GM19372 (cell line): ENCODE measurements around the gene PTP4A2.
"Not testable (repeated sequence)": the region's sequence is repeated elsewhere in the genome, so short reads cannot be mapped to it uniquely, and the experiment has no call there.

Experiments
- ATAC-seq: cut with Tn5 transposase; IDR thresholded peaks from one replicate; pipeline ENCODE4 v1.9.1; 2021; ENCODE audit warnings: mild to moderate bottlenecking, low read depth, moderate library complexity; ENCODE audit not compliant: unreplicated experiment

The PTP4A2 gene

DNA sequence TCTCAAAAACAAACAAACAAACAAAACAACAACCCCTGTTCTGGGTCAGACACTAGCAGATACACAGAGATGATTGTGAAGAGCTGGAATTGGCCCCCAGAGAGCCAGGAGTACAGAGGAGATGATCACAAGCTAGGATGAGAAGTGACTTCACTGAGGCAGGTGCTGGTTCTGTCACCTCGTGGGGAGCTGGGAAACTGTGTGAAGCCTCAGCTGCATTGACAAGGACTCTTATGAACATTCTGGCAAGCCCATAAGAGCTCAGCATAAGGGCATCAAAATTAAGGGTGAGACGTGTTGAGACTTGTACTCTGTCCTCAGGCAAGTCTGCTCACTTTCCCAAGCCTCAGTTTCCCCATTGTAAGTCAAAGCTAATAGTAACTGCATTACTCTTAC lies 14.7 kb upstream of the PTP4A2 start:
- no peak for ATAC-seq

GRCh38 chr1:31951276-31951675 lies 13.1 kb upstream of the PTP4A2 start:
- ATAC-seq = no peak

GRCh38 chr1:31949862-31950261 lies 11.7 kb upstream of the PTP4A2 start:
- no peak for ATAC-seq

DNA sequence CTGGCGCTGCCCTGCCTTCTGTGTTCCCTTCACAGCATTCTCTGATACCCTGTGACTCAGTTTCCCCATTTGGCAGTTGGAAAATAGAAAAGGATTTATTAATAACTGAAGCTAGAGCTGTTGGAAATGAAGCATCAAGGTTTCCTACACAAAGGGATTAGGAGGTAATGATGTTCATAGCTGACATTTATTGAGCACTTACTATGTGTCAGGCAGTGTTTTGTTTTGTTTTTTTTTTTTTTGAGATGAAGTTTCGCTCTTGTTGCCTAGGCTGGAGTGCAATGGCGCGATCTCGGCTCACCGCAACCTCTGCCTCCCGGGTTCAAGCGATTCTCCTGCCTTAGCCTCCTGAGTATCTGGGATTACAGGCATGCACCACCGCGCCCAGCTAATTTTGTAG lies 7.5 kb upstream of the PTP4A2 start:
- ATAC-seq = not testable (repeated sequence)

GRCh38 chr1:31944205-31945089 lies 6.3 kb upstream of the PTP4A2 start:
- no peak for ATAC-seq

DNA sequence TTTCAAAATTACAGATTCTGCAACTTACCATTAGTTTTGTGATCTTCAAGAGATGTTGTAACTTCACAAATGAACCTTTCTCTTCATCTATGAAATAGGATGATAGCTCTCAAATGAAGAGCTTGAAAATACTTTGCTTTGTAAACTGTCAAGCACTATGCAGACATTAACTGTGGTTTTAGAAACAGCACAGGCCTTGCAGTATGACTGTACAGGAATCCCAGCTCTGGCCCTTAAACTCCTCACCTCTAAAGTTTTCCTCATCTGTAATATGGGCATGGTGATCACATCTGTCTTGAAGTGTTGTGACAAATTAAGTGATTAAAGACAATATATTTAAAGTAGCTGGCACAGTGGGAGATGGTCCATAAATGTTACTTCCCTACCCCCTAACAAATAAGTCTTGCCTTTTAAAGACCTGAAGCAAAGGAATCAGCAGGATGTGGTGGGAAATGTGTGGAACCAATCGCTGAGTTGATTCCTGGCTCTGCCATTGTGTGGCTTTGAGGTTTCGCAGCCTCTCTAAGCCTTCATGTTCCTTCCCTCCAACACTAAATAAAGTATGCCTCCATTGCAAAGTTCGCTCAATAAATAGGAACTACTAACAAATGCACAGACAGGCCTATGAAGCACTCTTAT lies 5.5 kb upstream of the PTP4A2 start:
- no peak for ATAC-seq

DNA sequence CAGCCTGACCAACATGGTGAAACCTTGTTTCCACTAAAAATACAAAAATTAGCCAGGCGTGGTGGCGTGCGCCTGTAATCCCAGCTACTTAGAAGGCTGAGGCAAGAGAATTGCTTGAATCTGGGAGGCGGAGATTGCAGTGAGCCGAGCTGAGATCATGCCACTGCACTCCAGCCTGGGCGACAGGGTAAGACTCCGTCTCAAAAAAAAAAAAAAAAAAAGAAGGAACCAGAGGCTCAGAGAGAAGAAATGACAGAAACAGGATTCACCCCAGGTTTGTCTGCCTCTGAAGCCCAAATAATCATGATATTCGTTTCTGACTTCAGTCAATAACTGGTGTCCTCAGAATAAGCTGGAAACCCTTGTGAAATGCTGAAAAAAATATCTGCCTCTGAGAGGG lies 3.9 kb upstream of the PTP4A2 start:
- not testable (repeated sequence) for ATAC-seq

GRCh38 chr1:31939484-31940329 lies 1.5 kb upstream of the PTP4A2 start:
- ATAC-seq = no peak

GRCh38 chr1:31937300-31938183 lies 626 bp downstream of the PTP4A2 start:
- peak; percentile 20 for ATAC-seq

DNA sequence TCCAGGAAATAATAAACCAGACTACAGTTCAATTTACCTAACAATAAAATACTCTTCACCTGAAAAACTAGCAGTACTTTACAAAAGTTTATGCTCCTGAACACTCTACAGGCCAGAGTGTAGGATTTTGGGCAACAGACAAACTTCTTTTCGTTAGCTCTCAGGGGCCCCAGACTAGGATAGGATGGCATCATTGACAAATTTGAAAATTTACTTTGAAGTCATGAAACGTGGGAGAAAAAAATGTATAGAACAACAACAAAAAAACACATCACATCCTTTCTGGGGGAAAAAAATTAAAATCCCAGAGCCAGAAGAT lies 1.2 kb downstream of the PTP4A2 start:
- no peak for ATAC-seq

DNA sequence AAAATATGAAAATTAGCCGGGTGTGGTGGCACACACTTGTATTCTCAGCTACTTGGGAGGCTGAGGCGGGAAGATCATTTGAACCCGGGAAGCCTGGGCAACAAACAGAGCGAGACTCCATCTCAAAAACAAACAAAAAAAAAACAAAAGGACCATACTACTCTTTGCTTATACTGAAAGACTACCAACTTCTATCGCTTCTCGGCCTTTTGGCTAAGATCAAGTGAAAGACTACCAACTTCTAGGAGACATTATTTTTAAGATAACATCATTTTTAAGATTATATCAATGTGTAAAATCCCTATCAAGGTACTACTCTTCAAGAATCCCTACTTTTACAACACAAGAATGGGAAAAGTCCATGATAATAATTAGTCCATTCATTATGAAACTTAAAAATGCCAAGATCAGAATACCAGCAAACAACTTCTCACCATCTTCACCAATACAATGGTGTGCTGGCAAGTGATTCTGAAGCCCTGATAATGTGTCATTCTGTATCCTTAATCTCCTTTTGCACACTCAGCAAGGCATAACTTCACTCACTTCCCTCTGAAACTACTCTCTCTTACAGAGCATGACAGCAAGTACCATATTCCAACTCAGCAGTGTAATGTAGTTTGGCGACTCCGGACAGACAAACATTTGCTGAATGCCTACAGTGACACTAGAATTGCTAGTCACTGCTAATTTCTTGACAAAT lies 1.7 kb downstream of the PTP4A2 start:
- no peak for ATAC-seq

GRCh38 chr1:31934706-31935629 lies 3.2 kb downstream of the PTP4A2 start:
- no peak for ATAC-seq

DNA sequence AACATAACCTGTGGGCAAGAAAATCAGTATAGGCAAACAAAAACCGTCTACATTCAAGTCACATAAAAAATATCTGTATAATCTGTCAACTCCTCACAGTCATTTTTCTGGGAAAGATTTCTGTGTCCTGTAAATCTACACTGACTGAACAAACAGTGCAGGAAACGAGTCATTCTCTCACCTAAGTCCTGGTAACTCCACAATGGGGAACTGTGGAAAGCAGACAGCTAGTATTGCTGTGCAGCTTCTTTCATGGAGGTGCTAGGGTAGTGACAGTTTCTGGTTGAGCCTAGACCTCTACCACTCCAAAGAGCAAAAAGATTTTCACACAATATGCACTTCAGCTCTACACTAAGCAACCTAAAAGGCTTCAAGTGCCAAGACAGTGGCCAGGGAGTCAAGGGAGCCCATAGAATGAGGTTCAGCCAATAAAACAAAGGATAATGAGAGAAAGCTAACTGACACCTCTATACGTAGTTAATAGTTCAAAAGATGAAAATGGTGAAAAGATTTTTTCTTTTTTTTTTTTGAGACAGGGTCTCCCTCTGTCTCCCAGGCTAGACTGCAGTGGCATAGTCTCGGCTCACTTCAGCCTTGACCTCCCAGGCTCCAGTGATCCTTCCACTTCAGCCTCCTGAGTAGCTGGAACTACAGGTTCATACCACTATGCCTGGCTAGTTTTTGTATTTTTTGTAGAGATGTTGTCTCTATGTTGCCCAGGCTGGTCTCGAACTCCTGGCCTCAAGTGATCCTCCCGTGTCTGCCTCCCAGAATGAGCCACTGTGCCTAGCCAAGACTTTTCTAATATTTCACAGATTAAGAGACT lies 5.5 kb downstream of the PTP4A2 start:
- ATAC-seq = no peak

DNA sequence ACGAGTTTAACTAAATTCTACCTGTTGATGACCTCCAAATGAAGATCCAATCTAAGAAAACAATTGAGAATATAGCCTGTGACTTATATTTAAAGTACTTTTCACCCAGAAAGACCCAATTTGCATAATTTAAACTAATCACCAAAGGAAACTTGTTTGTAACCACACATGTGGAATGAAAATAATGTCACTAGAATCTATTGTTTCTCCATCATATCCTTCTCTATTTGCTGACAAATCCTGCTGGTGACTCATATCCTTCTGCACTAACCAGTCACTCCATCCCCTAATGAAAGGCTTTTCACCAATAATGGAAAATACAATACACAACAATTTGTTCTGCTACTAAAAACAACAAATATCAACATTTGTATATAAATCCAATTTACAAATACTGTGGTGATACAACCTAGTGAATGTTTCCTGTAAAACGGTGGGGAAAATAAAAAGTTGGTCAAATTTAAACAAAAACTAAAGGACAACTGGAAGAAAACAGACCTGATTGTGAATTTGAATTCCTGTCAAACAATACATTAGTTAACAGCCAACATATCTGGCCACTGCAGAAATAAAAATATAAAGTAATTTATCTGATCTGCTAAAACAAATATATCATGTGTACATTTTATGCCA lies 6.5 kb downstream of the PTP4A2 start:
- ATAC-seq = no peak

GRCh38 chr1:31930836-31931592 lies 7.2 kb downstream of the PTP4A2 start:
- no peak for ATAC-seq

DNA sequence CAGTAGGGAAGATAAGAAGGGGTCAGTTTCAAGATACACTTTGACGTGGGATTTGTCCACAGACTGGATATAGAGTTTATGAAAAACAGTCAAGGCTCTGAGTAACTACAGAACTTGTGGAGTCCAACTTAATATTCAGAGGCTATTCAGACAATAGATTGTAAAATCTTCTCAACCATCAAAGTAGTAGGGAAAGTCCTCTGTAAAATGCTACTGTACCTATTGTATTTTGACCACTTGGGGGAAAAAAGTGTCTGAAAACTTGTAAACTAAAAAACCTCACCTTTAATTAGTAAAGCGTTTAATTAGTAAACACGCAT lies 10.5 kb downstream of the PTP4A2 start:
- no peak for ATAC-seq
